Activated CD4-positive, alpha-beta T cell treated with anti-CD3 and anti-CD28 coated beads, Interleukin-2, amount 10 ng/mL, durations not matched to agents 24 days and 14 days (primary cell): Measurements from ENCODE around the gene EEIG2. TPM values are rescaled to one million over a fixed set of nuclear protein-coding genes. Genes with fewer than 3 reads are reported as not detected.
A peak's percentile ranks its signal among the peaks of the same experiment; 100 is the strongest.
"Not testable (repeated sequence)": the region's sequence is repeated elsewhere in the genome, so short reads cannot be mapped to it uniquely, and the experiment has no call there.

ENCODE experiments used
- DNase-seq: peaks from one replicate; pipeline ENCODE4 v3.0.0; 2022
- H3K27ac Mint-ChIP-seq: one replicate; pipeline ENCODE4 v1.8.0; 2022; ENCODE audit warnings: mild to moderate bottlenecking, mixed read lengths
- H3K27me3 Mint-ChIP-seq: one replicate; pipeline ENCODE4 v1.8.0; 2022; ENCODE audit warnings: mixed read lengths
- H3K36me3 Mint-ChIP-seq: one replicate; pipeline ENCODE4 v1.8.0; 2022; ENCODE audit warnings: low read depth, mild to moderate bottlenecking, mixed read lengths
- H3K4me1 Mint-ChIP-seq: one replicate; pipeline ENCODE4 v1.8.0; 2021; ENCODE audit warnings: mixed read lengths
- H3K4me3 Mint-ChIP-seq: one replicate; pipeline ENCODE4 v1.8.0; 2022; ENCODE audit warnings: mild to moderate bottlenecking, moderate library complexity, mixed read lengths
- H3K9me3 Mint-ChIP-seq: one replicate; pipeline ENCODE4 v1.8.0; 2021; ENCODE audit warnings: mixed read lengths
- intact Hi-C: fragments of 100-400 bp; cut with micrococcal nuclease; formaldehyde crosslinking; loops from one replicate; pipeline ENCODE4 v1.15.1; 2023
- total RNA-seq: library from RNA; stranded (reverse); gene quantifications from 2 replicates; pipeline ENCODE4 v1.2.3, GENCODE V29; 2022

Gene EEIG2
- 13.4 and 14.0 TPM in 2 replicates for total RNA-seq

DNA sequence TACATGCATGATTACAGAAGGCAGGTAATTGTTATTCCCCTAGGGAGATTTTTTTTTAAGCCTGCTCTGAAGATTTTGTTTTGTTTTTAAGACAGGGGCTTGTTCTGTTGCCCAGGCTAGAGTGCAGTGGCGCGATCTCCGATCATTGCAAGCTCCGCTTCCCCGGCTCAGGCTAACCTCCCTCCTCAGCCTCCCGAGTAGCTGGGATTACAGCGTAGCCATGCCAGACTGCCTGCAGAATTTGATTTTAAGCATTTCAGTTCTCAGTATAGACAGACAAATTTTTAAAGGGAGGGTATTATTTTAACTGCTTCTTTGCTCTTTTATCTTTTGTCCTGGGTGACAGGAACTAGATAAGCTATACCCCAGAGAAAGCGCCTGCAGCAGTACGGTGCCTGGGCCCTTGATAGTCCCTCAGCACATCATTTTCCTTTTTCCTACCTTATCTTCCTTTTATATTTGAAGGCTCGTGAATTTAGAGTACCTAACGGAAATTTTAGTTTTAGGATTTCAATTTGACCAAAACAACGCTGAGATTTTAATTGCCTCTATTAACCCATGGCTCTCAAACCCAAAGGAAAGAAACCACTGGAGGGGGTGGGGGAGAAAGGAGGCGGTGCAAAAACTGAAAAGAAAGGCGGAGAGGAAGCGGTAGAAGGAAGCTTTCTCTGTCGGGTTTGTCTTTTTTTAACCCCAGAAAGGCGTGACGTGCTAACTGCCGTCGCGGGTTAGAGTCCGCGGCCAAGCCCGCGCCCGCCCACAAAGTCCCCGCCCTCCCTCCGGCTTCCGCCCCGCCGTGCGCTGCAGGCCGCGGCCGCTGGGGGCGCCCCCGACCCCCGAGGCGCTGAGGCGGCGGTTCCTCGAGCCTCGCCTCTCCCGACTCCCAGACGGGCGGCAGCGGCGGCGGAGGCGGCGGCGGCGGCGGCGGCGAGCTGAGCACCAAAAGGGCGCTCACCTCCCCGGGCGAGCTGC is at the start of gene EEIG2:
TSS of gene EEIG2 (plus strand) at position 886 of the 972 bp plus-strand sequence. CDS start 329 bp downstream, outside the sequence.
- Mint-ChIP-seq H3K4me3 (peak within 1 kb of the TSS; percentile 93), H3K4me1 (peaks cover 30% of the 10 kb centered on the region), H3K36me3 (no peaks in the 10 kb centered on the region), H3K27me3 (peaks cover 8% of the 10 kb centered on the region), H3K9me3 (no peaks in the 10 kb centered on the region), H3K27ac (peak within 1 kb of the TSS; percentile 90)
- DNase-seq = peak; percentile 97
- intact Hi-C loops = loop anchor here (2.0 to 10.0 kb wide), 4 partner anchors 55 to 595 kb away; partner anchors contain the start of genes PRPF38B, SLC25A24 and VAV3

DNA sequence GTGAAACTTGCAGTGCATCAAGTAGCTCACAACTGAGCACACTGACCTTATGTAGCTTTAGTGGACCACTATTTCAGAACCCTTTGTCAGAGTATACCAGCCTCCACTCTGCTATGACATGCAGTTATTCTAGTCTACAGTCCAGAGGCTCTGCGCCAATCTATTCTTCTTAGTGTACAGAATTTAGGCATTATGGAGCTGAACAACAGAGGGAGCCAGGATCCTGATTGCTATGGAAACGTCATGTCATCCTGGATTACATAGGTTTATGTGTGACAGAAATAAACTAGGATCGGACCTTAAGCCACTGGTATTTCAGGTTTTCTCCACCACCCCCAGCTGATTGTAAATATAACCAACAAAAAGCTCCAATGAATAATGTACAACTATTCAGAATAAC is 48.1 kb upstream of the EEIG2 start:
- Mint-ChIP-seq H3K27ac (no peak overlapping the region), H3K9me3 (no peaks in the 10 kb centered on the region), H3K27me3 (peaks cover 49% of the 10 kb centered on the region), H3K4me1 (no peaks in the 10 kb centered on the region), H3K36me3 (no peaks in the 10 kb centered on the region), H3K4me3 (no peak overlapping the region)
- no peak for DNase-seq
- intact Hi-C loops = loop anchor here (1.0 to 5.0 kb wide), 3 partner anchors 50 to 196 kb away; no protein-coding TSS in a partner anchor

DNA sequence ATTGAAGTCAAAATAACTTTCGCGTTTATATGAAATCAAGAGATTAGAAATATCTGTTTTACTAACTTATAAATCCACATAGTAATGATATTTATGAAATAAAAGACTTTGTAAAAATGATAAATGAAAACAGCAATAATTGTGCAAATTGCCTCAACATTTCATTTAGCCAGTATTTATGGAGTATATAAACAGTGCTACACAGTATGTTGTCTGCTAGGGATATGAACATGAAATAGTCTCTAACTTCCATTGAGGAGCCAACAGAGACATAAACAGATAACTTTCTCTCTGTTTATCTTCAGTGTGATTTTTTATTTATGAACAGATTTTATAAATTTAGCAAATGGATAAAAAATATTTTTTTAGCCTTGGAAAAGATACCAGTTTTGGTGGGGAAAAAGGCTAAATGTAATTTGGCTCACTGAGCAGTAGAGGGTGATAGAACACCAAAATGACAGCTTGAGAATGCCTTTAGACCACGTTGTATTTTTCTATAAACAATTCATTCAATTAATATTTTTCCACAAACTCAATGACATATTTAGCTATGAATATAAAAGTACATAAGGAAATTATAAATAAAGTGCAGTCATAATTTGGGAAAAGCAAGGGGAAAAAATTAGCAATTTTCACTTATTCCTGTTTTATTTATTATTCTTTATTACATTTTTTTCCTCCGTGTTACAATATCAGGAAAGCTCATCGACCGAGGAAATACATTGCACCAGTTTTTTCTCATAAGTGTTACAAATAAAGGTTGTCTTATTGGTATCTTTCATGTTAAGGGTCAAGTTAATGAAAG is 47.5 kb upstream of the EEIG2 start:
- H3K27me3 Mint-ChIP-seq = peaks cover 55% of the 10 kb centered on the region
- DNase-seq = no peak
- no peaks in the 10 kb centered on the region for H3K36me3 Mint-ChIP-seq
- no peak overlapping the region for H3K27ac Mint-ChIP-seq
- no peaks in the 10 kb centered on the region for H3K9me3 Mint-ChIP-seq
- H3K4me1 Mint-ChIP-seq = no peaks in the 10 kb centered on the region
- intact Hi-C loops = loop anchor here (1.0 to 5.0 kb wide), 3 partner anchors 49 to 195 kb away; no protein-coding TSS in a partner anchor
- no peak overlapping the region for H3K4me3 Mint-ChIP-seq

DNA sequence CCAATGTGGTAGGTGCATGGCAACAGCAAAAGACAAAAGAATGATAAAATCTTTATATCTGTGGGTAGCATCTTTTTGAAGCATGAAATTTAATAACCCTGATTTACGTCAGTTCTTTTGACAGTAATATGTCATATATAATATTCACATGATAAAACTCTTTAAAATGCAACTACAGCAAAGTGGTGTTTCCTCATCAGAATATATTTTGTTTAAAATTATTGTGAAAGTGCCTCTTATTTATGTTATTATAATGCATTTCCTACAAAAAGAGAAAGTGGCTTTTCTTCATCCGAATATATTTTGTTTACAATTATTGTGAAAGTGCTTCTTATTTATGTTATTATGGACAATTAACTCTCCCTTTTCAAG is 46.9 kb upstream of the EEIG2 start:
- H3K27ac Mint-ChIP-seq = no peak overlapping the region
- intact Hi-C loops = loop anchor here (5.0 kb wide), 1 partner anchor 194 kb away; no protein-coding TSS in a partner anchor
- no peaks in the 10 kb centered on the region for H3K4me1 Mint-ChIP-seq
- no peak overlapping the region for H3K4me3 Mint-ChIP-seq
- DNase-seq = no peak
- H3K9me3 Mint-ChIP-seq = no peaks in the 10 kb centered on the region
- peaks cover 52% of the 10 kb centered on the region for H3K27me3 Mint-ChIP-seq
- no peaks in the 10 kb centered on the region for H3K36me3 Mint-ChIP-seq

DNA sequence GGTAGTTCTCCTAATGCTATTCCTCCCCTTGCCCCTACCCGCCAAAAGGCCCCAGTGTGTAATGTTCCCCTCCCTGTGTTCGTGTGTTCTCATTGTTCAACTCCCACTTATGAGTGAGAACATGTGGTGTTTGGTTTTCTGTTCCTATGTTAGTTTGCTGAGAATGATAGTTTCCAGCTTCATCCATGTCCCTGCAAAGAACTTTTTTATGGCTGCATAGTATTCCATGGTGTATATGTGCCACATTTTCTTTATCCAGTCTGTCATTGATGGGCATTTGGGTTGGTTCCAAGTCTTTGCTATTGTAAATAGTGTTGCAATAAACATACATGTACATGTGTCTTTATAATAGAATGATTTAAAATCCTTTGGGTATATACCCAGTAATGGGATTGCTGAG is 46.0 kb upstream of the EEIG2 start:
- H3K4me1 Mint-ChIP-seq, DNase-seq, H3K9me3 Mint-ChIP-seq, H3K36me3 Mint-ChIP-seq, H3K4me3 Mint-ChIP-seq, H3K27ac Mint-ChIP-seq: not testable (repeated sequence)
- H3K27me3 Mint-ChIP-seq = peaks cover 55% of the 10 kb centered on the region
- intact Hi-C loops = loop anchor here (5.0 kb wide), 1 partner anchor 193 kb away; no protein-coding TSS in a partner anchor

DNA sequence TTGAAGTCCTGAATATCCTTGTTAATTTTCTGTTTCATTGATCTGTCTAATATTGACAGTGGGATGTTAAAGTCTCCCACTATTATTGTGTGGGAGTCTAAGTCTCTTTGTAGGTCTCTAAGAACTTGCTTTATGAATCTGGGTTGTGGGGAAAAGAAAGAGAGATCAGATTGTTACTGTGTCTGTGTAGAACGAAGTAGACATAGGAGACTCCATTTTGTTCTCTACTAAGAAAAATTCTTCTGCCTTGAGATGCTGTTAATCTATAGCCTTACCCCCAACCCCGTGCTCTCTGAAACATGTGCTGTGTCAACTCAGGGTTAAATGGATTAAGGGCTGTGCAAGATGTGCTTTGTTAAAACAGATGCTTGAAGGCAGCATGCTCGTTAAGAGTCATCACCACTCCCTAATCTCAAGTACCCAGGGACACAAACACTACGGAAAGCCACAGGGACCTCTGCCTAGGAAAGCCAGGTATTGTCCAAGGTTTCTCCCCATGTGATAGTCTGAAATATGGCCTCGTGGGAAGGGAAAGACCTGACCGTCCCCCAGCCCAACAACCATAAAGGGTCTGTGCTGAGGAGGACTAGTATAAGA is 42.5 kb upstream of the EEIG2 start:
- DNase-seq, H3K4me3 Mint-ChIP-seq, H3K36me3 Mint-ChIP-seq, H3K9me3 Mint-ChIP-seq, intact Hi-C loops, H3K4me1 Mint-ChIP-seq, H3K27ac Mint-ChIP-seq: not testable (repeated sequence)
- peaks cover 58% of the 10 kb centered on the region for H3K27me3 Mint-ChIP-seq

DNA sequence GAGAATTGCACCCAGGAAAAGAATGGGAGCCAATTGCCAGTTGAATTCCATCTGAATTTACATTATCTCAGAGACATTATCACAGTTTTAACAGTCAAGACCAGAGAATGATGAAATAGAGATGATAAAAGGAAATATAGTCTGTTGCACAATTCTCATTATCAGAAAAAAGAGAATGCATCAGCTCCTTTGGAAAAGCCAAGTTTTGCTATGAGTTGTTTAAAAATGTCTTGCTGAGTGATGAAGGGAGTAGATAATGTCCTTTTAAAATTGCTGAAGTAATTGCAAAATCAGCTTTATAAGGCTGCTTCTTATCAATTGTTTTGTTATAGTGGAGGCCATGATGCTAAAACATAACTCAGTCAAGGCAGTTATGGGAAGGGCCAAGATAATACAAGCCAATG is 37.9 kb upstream of the EEIG2 start:
- Mint-ChIP-seq H3K27ac (no peak overlapping the region), H3K4me1 (no peaks in the 10 kb centered on the region), H3K9me3 (peaks cover 10% of the 10 kb centered on the region), H3K36me3 (no peaks in the 10 kb centered on the region), H3K27me3 (peaks cover 44% of the 10 kb centered on the region), H3K4me3 (no peak overlapping the region)
- peak; percentile 4 for DNase-seq
- intact Hi-C loops = no loop called here

DNA sequence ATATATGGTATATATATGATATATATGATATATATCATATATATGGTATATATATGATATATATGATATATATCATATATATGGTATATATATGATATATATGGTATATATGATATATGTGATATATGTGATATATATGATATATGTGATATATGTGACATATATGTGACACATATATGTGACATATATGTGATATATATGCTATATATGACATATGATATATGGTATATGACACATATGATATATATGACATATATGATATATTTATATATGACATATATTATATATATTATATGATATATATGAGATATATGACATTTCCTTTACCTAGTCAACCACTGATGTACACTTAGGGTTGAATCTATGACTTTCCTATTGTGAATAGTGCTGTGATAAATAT is 36.1 kb upstream of the EEIG2 start:
- no peak overlapping the region for H3K4me3 Mint-ChIP-seq
- intact Hi-C loops = no loop called here

DNA sequence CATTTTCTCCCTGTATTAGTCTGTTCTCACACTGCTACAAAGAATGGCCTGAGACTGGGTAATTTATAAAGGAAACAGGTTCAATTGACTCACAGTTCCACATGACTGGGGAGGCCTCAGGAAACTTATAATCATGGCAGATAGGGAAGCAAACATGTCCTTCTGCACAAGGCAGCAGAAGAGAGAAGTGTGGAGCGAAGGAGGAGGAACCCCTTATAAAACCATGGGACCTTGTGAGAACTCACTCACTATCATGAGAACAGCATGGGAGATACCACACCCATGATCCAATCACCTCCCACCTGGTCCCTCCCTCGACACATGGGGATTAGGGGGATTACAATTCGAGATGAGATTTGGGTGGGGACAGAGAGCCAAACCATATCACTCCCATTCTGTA is 35.2 kb upstream of the EEIG2 start:
- no peaks in the 10 kb centered on the region for H3K4me1 Mint-ChIP-seq
- peaks cover 31% of the 10 kb centered on the region for H3K27me3 Mint-ChIP-seq
- peaks cover 13% of the 10 kb centered on the region for H3K9me3 Mint-ChIP-seq
- no peak overlapping the region for H3K27ac Mint-ChIP-seq
- intact Hi-C loops = no loop called here
- H3K36me3 Mint-ChIP-seq = no peaks in the 10 kb centered on the region
- DNase-seq = peak; percentile 22
- no peak overlapping the region for H3K4me3 Mint-ChIP-seq

More for the DNA sequence above, 36.1 kb upstream of the EEIG2 start:
- H3K4me1 Mint-ChIP-seq = no peaks in the 10 kb centered on the region
- H3K9me3 Mint-ChIP-seq = peaks cover 13% of the 10 kb centered on the region
- no peak for DNase-seq
- H3K27me3 Mint-ChIP-seq = peaks cover 38% of the 10 kb centered on the region
- H3K27ac Mint-ChIP-seq = no peak overlapping the region
- H3K36me3 Mint-ChIP-seq = no peaks in the 10 kb centered on the region

DNA sequence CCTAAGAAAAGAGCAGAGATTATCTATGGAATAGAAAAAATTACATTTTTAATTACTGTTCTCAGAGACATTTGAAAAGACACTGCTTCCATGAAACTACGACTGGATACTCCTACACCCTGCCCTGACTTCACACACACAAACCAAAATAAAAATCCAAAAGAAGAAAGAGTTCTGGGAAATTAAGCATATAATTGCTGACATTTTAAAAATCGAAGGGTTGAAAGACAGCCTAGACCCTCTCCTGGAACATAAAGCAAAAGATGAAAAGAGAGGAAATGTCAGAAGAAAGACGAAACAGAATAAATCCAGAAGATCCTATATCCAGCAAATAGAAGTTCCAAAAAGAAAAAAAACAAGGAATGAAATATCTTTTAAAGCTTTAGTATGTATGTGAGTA is 32.8 kb upstream of the EEIG2 start:
- Mint-ChIP-seq H3K4me3 (no peak overlapping the region), H3K27me3 (peaks cover 27% of the 10 kb centered on the region), H3K36me3 (no peaks in the 10 kb centered on the region), H3K4me1 (no peaks in the 10 kb centered on the region), H3K27ac (no peak overlapping the region), H3K9me3 (peaks cover 13% of the 10 kb centered on the region)
- DNase-seq = no peak
- intact Hi-C loops = no loop called here

DNA sequence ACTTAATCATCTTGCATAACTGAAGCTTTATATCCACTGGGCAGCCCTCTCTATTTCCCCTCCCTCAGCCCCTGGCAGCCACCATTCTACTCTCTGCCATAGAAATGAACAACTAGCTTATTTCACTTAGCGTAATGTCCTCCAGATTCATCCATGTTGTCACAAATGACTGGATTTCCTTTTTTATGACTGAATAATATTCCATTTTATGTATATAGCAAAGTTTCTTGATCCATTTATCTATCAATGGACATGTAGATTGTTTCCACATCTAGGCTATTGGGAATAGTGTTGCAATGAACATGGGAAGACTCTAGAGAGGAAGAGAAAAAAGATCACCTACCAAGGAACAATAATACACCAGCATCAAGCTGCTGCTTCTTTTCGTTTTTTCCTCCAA is 32.1 kb upstream of the EEIG2 start:
- H3K27ac Mint-ChIP-seq = no peak overlapping the region

DNA sequence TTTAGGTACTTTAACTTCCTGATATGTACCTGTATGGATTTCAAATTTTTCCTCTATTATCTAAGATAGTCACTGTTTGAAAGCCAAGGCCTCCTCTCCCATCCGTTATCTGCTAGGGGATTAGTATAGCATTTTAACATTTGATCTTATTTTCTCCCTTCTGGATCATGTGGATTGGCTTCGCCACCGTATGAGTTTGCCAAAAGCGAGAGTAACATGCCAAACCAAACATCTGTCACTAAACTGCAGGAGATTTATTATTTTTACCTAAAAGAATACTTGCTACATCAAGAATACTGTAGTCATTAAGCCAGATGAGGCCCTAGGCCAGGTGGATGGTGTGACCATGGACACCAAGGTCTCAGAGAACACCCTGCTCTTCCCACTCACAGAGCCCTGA is 28.5 kb upstream of the EEIG2 start:
- intact Hi-C loops = no loop called here
- Mint-ChIP-seq H3K27me3 (peaks cover 16% of the 10 kb centered on the region), H3K4me1 (no peaks in the 10 kb centered on the region), H3K9me3 (peaks cover 3% of the 10 kb centered on the region), H3K27ac (no peak overlapping the region), H3K36me3 (no peaks in the 10 kb centered on the region), H3K4me3 (no peak overlapping the region)
- DNase-seq = no peak

More for the DNA sequence above, 32.1 kb upstream of the EEIG2 start:
- no peak overlapping the region for H3K4me3 Mint-ChIP-seq
- peaks cover 13% of the 10 kb centered on the region for H3K9me3 Mint-ChIP-seq
- DNase-seq = no peak
- H3K36me3 Mint-ChIP-seq = no peaks in the 10 kb centered on the region
- no peaks in the 10 kb centered on the region for H3K4me1 Mint-ChIP-seq
- intact Hi-C loops = no loop called here
- H3K27me3 Mint-ChIP-seq = peaks cover 25% of the 10 kb centered on the region

DNA sequence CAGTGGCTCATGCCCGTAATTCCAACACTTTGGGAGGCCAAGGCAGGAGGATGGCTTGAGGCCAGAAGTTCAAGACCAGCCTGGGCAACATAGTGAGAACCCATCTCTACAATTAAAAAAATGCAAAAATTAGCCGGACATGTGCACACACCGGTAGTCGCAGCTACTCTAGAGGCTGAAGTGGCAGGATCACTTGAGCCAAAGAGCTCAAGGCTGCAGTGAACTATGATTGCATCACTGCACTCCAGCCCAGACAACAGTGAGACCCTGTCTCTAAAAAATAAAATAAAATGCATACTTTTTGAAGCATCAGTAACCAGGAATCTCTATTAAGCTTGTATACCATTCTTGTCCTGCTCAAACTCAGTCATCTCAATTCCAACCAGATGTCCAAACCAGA is 27.2 kb upstream of the EEIG2 start:
- no peak for DNase-seq
- intact Hi-C loops = no loop called here
- peaks cover 3% of the 10 kb centered on the region for H3K9me3 Mint-ChIP-seq

More for the DNA sequence above, 27.2 kb upstream of the EEIG2 start:
- H3K4me1 Mint-ChIP-seq = no peaks in the 10 kb centered on the region
- H3K36me3 Mint-ChIP-seq = no peaks in the 10 kb centered on the region
- no peak overlapping the region for H3K4me3 Mint-ChIP-seq
- H3K27ac Mint-ChIP-seq = no peak overlapping the region
- peaks cover 18% of the 10 kb centered on the region for H3K27me3 Mint-ChIP-seq
